H9 (cell line): ENCODE results near the gene CHSY3. TPM values are rescaled to one million over a fixed set of nuclear protein-coding genes. Genes with fewer than 3 reads are reported as not detected.
A peak's percentile ranks its signal among the peaks of the same experiment; 100 is the strongest.

Experiments used
- DNase-seq: peaks from one replicate; pipeline ENCODE4 v3.0.0-alpha.2; 2017
- H2AFZ ChIP-seq: one replicate; pipeline ENCODE4 v1.6.1; 2013; ENCODE audit warnings: mild to moderate bottlenecking, low read length, control low read depth, moderate library complexity
- H2AK5ac ChIP-seq: 2 replicates; pipeline ENCODE4 v1.6.1; 2013; ENCODE audit warnings: low read length, control low read depth, mixed read lengths; ENCODE audit not compliant: insufficient read length
- H2BK120ac ChIP-seq: one replicate; pipeline ENCODE4 v1.6.1; 2013; ENCODE audit warnings: low read depth, mild to moderate bottlenecking, low read length, control low read depth, inconsistent platforms; ENCODE audit not compliant: poor library complexity, severe bottlenecking
- H2BK12ac ChIP-seq: 2 replicates; pipeline ENCODE4 v1.6.1; 2013; ENCODE audit warnings: low read length, control low read depth, mixed read lengths, low read depth; ENCODE audit not compliant: insufficient read length
- H2BK15ac ChIP-seq: 2 replicates; pipeline ENCODE4 v1.6.1; 2013; ENCODE audit warnings: low read depth, low read length, control low read depth
- H2BK20ac ChIP-seq: one replicate; pipeline ENCODE4 v1.6.1; 2013; ENCODE audit warnings: low read depth, mild to moderate bottlenecking, low read length, control low read depth, inconsistent platforms; ENCODE audit not compliant: poor library complexity, severe bottlenecking
- H2BK5ac ChIP-seq: 2 replicates; pipeline ENCODE4 v1.6.1; 2013; ENCODE audit warnings: low read length, control low read depth, mixed read lengths; ENCODE audit not compliant: insufficient read length
- H3K14ac ChIP-seq: 2 replicates; pipeline ENCODE4 v1.6.1; 2013; ENCODE audit warnings: low read length, control low read depth; ENCODE audit not compliant: insufficient read depth
- H3K18ac ChIP-seq: 2 replicates; pipeline ENCODE4 v1.6.1; 2013; ENCODE audit warnings: low read depth, mild to moderate bottlenecking, mixed read lengths, low read length, control low read depth; ENCODE audit not compliant: insufficient read length
- H3K23ac ChIP-seq: 2 replicates; pipeline ENCODE4 v1.6.1; 2013; ENCODE audit warnings: low read length, control low read depth, mixed read lengths, low read depth; ENCODE audit not compliant: insufficient read length
- H3K23me2 ChIP-seq: 2 replicates; pipeline ENCODE4 v1.6.1; 2013; ENCODE audit warnings: low read depth, mild to moderate bottlenecking, mixed read lengths, low read length, control low read depth; ENCODE audit not compliant: insufficient read length, poor library complexity, severe bottlenecking
- H3K27ac ChIP-seq: 2 replicates; pipeline ENCODE4 v1.5.1; 2013; ENCODE audit warnings: low read length, control low read depth, mixed read lengths, low read depth; ENCODE audit not compliant: insufficient read length
- H3K27me3 ChIP-seq: 2 replicates; pipeline ENCODE4 v1.6.1; 2013; ENCODE audit warnings: low read length, control low read depth, inconsistent platforms; ENCODE audit not compliant: insufficient read depth
- H3K4ac ChIP-seq: 2 replicates; pipeline ENCODE4 v1.6.1; 2013; ENCODE audit warnings: low read depth, mild to moderate bottlenecking, control low read depth, inconsistent platforms, low read length, moderate library complexity
- H3K4me1 ChIP-seq: 2 replicates; pipeline ENCODE4 v1.6.1; 2013; ENCODE audit warnings: low read length, control low read depth, inconsistent platforms; ENCODE audit not compliant: insufficient read depth
- H3K4me2 ChIP-seq: 2 replicates; pipeline ENCODE4 v1.6.1; 2013; ENCODE audit warnings: low read length, control low read depth, mixed read lengths; ENCODE audit not compliant: insufficient read length, insufficient read depth
- H3K56ac ChIP-seq: 2 replicates; pipeline ENCODE4 v1.6.1; 2013; ENCODE audit warnings: low read depth, mild to moderate bottlenecking, mixed read lengths, low read length, control low read depth; ENCODE audit not compliant: insufficient read length
- H3K79me1 ChIP-seq: 2 replicates; pipeline ENCODE4 v1.6.1; 2013; ENCODE audit warnings: low read depth, mild to moderate bottlenecking, moderate library complexity, low read length, control low read depth, inconsistent platforms; ENCODE audit not compliant: insufficient read depth, poor library complexity, severe bottlenecking
- H3K79me2 ChIP-seq: 2 replicates; pipeline ENCODE4 v1.6.1; 2013; ENCODE audit warnings: low read length, control low read depth, inconsistent platforms; ENCODE audit not compliant: insufficient read depth
- H3K9ac ChIP-seq: 2 replicates; pipeline ENCODE4 v1.6.1; 2013; ENCODE audit warnings: low read length, control low read depth, mixed read lengths; ENCODE audit not compliant: insufficient read length; ENCODE audit errors: extremely low read depth
- H3K9me3 ChIP-seq: one replicate; pipeline ENCODE4 v1.6.1; 2013; ENCODE audit warnings: low read depth, low read length, inconsistent platforms; ENCODE audit not compliant: control insufficient read depth
- H3T11ph ChIP-seq: one replicate; pipeline ENCODE4 v1.6.1; 2013; ENCODE audit warnings: mild to moderate bottlenecking, low read length, control low read depth, inconsistent platforms
- H4K20me1 ChIP-seq: one replicate; pipeline ENCODE4 v1.6.1; 2013; ENCODE audit not compliant: control insufficient read depth, insufficient read length, insufficient read depth
- H4K5ac ChIP-seq: 2 replicates; pipeline ENCODE4 v1.6.1; 2013; ENCODE audit warnings: low read depth, mild to moderate bottlenecking, mixed read lengths, low read length, control low read depth; ENCODE audit not compliant: insufficient read length
- H4K8ac ChIP-seq: replicated peaks from 2 replicates; pipeline ENCODE4 v1.6.1; 2013; ENCODE audit warnings: low read length, control low read depth, mixed read lengths, low read depth; ENCODE audit not compliant: insufficient read length
- H4K91ac ChIP-seq: 2 replicates; pipeline ENCODE4 v1.6.1; 2013; ENCODE audit warnings: low read depth, mild to moderate bottlenecking, moderate library complexity, mixed read lengths, low read length, control low read depth; ENCODE audit not compliant: insufficient read length
- H3K27ac Mint-ChIP-seq, 3 experiments: 2 replicates in 2 of 3; 3 replicates in 1 of 3; pipeline ENCODE4 v1.8.0; 2020 to 2021; ENCODE audit warnings: mixed read lengths in 3 of 3, mild to moderate bottlenecking in 1 of 3, moderate library complexity in 1 of 3
- H3K27me3 Mint-ChIP-seq: 2 replicates; pipeline ENCODE4 v1.8.0; 2021; ENCODE audit warnings: low read depth, mild to moderate bottlenecking, moderate library complexity, mixed read lengths
- H3K36me3 Mint-ChIP-seq, 3 experiments: 2 replicates in 2 of 3; 3 replicates in 1 of 3; pipeline ENCODE4 v1.8.0; 2020 to 2021; ENCODE audit warnings: low read depth in 3 of 3, mixed read lengths in 3 of 3; ENCODE audit not compliant: insufficient read depth in 1 of 3
- H3K4me1 Mint-ChIP-seq, 2 experiments: 2 replicates each; pipeline ENCODE4 v1.8.0; 2020; ENCODE audit warnings: mixed read lengths in 2 of 2
- H3K4me3 Mint-ChIP-seq, 2 experiments: 2 replicates in 1 of 2; 3 replicates in 1 of 2; pipeline ENCODE4 v1.8.0; 2020 to 2021; ENCODE audit warnings: mild to moderate bottlenecking in 2 of 2, mixed read lengths in 2 of 2, moderate library complexity in 1 of 2
- H3K9me3 Mint-ChIP-seq, 2 experiments: 2 replicates in 1 of 2; 3 replicates in 1 of 2; pipeline ENCODE4 v1.8.0; 2020; ENCODE audit warnings: mild to moderate bottlenecking in 2 of 2, mixed read lengths in 2 of 2, moderate library complexity in 1 of 2
- WGBS: extraction: QIAGEN DNeasy Blood & Tissue Kit; methylation state at CpG from one replicate; pipeline ENCODE4 v1.1.7; 2013; ENCODE audit warnings: missing lambda C conversion rate, low lambda C conversion rate, mixed read lengths; ENCODE audit not compliant: insufficient read length; ENCODE audit errors: extremely low coverage; 5-methylcytosine and 5-hydroxymethylcytosine counted together
- total RNA-seq: library from RNA; stranded (reverse); gene quantifications from 2 replicates; pipeline ENCODE4 v1.2.1, GENCODE V29; 2021
- TF ChIP-seq, protein P1 (sequence below): fragments of 200-600 bp; sonication (generic); conservative IDR thresholded peaks from 3 replicates; pipeline ENCODE4 v1.8.0; 2021; ENCODE audit warnings: antibody characterized with exemption, mild to moderate bottlenecking

Gene CHSY3
- total RNA-seq, 1 experiment from 2014 or later: 0.37 TPM

DNA sequence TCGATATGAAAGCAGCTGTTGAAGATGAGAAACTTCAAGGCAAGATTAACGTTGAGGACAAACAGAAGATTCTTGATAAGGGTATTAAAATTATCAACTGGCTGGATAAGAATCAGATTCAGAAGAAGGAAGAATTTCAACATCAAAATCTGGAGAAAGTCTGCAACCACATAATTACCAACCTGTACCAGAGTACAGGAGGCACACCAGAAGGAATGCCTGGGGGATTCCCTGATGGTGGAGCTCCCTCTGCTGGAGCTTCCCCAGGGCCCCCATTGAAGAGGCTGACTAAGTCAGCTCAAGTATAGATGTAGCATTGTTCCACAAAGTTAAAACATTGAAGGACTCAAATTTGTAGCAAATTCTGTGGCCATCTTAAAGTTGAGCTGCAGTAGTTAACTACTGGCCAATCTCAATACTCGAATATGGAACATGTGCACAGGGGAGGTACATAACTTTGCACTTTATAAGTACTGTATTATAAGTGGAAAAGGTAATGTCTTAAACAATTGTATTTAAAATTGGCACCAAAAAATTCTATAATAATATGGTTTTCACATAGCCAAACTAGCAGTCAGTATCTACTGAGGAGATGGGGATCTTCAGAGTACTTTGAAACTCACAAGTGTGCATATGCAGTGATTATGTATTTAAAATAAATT is 237.5 kb downstream of the CHSY3 start:
- Histone ChIP-seq H3K4me2 (no peak overlapping the region), H2BK12ac (no peak overlapping the region), H2BK15ac (no peak overlapping the region), H3K18ac (no peak overlapping the region), H3K4me1 (no peaks in the 10 kb centered on the region), H2AFZ (no peak overlapping the region), H3K23me2 (no peaks in the 10 kb centered on the region), H4K5ac (no peak overlapping the region), H4K91ac (no peak overlapping the region), H3K4ac (no peak overlapping the region), H2BK120ac (no peak overlapping the region), H3K27me3 (no peaks in the 10 kb centered on the region), H3K9ac (no peak overlapping the region), H2BK20ac (no peak overlapping the region), H3K23ac (no peak overlapping the region), H4K8ac (no peak overlapping the region), H2AK5ac (no peak overlapping the region), H3K56ac (no peak overlapping the region), H4K20me1 (no peaks in the 10 kb centered on the region), H2BK5ac (no peak overlapping the region), H3K14ac (no peak overlapping the region), H3T11ph (no peak overlapping the region), H3K79me2 (no peaks in the 10 kb centered on the region), H3K9me3 (no peaks in the 10 kb centered on the region), H3K27ac (no peak overlapping the region), H3K79me1 (no peaks in the 10 kb centered on the region)
- peaks cover 0 to 5% of the 10 kb centered on the region in 2 experiments; a peak in 4 of 5 replicates for H3K9me3 Mint-ChIP-seq
- H3K4me3 Mint-ChIP-seq: no peak overlapping the region
- H3K27me3 Mint-ChIP-seq: no peaks in the 10 kb centered on the region
- WGBS: no CpG with 5 or more reads among the region's 3 CpGs
- peaks cover 3 to 6% of the 10 kb centered on the region in 2 experiments for H3K4me1 Mint-ChIP-seq
- no peak overlapping the region for H3K27ac Mint-ChIP-seq
- peak; percentile 64 for DNase-seq
- H3K36me3 Mint-ChIP-seq: peaks cover 3 to 6% (median 3%) of the 10 kb centered on the region in 3 experiments; a peak in 4 of 7 replicates
- TF ChIP-seq, protein P1, sequence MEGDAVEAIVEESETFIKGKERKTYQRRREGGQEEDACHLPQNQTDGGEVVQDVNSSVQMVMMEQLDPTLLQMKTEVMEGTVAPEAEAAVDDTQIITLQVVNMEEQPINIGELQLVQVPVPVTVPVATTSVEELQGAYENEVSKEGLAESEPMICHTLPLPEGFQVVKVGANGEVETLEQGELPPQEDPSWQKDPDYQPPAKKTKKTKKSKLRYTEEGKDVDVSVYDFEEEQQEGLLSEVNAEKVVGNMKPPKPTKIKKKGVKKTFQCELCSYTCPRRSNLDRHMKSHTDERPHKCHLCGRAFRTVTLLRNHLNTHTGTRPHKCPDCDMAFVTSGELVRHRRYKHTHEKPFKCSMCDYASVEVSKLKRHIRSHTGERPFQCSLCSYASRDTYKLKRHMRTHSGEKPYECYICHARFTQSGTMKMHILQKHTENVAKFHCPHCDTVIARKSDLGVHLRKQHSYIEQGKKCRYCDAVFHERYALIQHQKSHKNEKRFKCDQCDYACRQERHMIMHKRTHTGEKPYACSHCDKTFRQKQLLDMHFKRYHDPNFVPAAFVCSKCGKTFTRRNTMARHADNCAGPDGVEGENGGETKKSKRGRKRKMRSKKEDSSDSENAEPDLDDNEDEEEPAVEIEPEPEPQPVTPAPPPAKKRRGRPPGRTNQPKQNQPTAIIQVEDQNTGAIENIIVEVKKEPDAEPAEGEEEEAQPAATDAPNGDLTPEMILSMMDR: peak; percentile 90
